Sigmoid colon (tissue), 7 donors: ENCODE data around the gene VSTM2L. TPM values are rescaled to one million over a fixed set of nuclear protein-coding genes. Genes with fewer than 3 reads are reported as not detected.

Experiments used
- DNase-seq: peaks from one replicate; pipeline ENCODE4 v3.0.0-alpha.2; 2019
- H3K27ac ChIP-seq, 4 donors: fragments of 200-600 bp; sonication (generic); one replicate each; pipeline ENCODE4 v1.5.1; 2016 to 2019; ENCODE audit warnings: mild to moderate bottlenecking in 1 of 4
- H3K27me3 ChIP-seq, 3 donors: fragments of 200-600 bp; sonication (generic); one replicate each; pipeline ENCODE4 v1.5.1; 2019; ENCODE audit warnings: mild to moderate bottlenecking in 1 of 3
- H3K36me3 ChIP-seq, 4 donors: fragments of 200-600 bp; sonication (generic); one replicate each; pipeline ENCODE4 v1.5.1; 2016 to 2019
- H3K4me1 ChIP-seq, 4 donors: fragments of 200-600 bp; sonication (generic); one replicate each; pipeline ENCODE4 v1.5.1; 2017 to 2019
- H3K4me3 ChIP-seq, 4 donors: fragments of 200-600 bp; sonication (generic); one replicate each; pipeline ENCODE4 v1.5.1; 2017 to 2019; ENCODE audit warnings: mild to moderate bottlenecking in 2 of 4, moderate library complexity in 1 of 4
- H3K9me3 ChIP-seq, 4 donors: fragments of 200-600 bp in 3 of 4; sonication (generic) in 3 of 4; one replicate each; pipeline versions ENCODE4 v1.5.1 to v1.6.1; 2013 to 2019
- CTCF ChIP-seq, 4 experiments: fragments of 450-650 bp in 3 of 4; fragments of 200-600 bp in 1 of 4; IDR thresholded peaks; one replicate each; pipeline ENCODE4 v1.5.1; 2016 to 2019; ENCODE audit warnings: antibody characterized with exemption in 4 of 4, mild to moderate bottlenecking in 3 of 4, moderate library complexity in 2 of 4
- EP300 ChIP-seq, 4 donors: sonication (generic); formaldehyde crosslinking; IDR thresholded peaks; one replicate each; pipeline ENCODE4 v1.6.1; 2017; ENCODE audit warnings: antibody characterized with exemption in 4 of 4
- POLR2A ChIP-seq, 2 donors: fragments of 450-650 bp; IDR thresholded peaks; one replicate each; pipeline ENCODE4 v1.6.1; 2016; ENCODE audit warnings: antibody characterized with exemption in 2 of 2, mild to moderate bottlenecking in 2 of 2, moderate library complexity in 2 of 2
- POLR2AphosphoS5 ChIP-seq, 4 donors: sonication (generic); formaldehyde crosslinking; IDR thresholded peaks; one replicate each; pipeline ENCODE4 v1.6.1; 2017; ENCODE audit warnings: antibody characterized with exemption in 4 of 4
- WGBS, 2 donors: extraction: QIAGEN DNeasy Blood & Tissue Kit; methylation state at CpG; one replicate each; pipeline ENCODE4 v1.1.7; 2013; 5-methylcytosine and 5-hydroxymethylcytosine counted together
- intact Hi-C: fragments of 100-400 bp; cut with DNase I; formaldehyde crosslinking; loops from one replicate; pipeline ENCODE4 v1.15.1; 2023
- polyA plus RNA-seq, 3 donors: library from polyadenylated mRNA; stranded (reverse); fragments of 200-250 nt; gene quantifications; one replicate each; pipeline ENCODE4 v1.2.3, GENCODE V29; 2013
- total RNA-seq, 4 donors: library from RNA; depleted of rRNA; stranded (reverse); fragments of >200 nt; gene quantifications; one replicate each; pipeline ENCODE4 v1.1.0, GENCODE V29; 2016
- donor health status: healthy with polysubstance abuse.
- donor health status: Bipolar disorder and iron deficiency.
- donor health status: healthy.

Gene VSTM2L
- total and polyA plus RNA-seq, 7 donors: 1.5 to 3.4 (median 2.5) TPM; not detected in 2

- Histone ChIP-seq H3K9me3 (no peaks in the 10 kb centered on the region), H3K4me1 (no peaks in the 10 kb centered on the region), H3K36me3 (no peaks in the 10 kb centered on the region), H3K27ac (no peak overlapping the region), H3K4me3 (no peak overlapping the region), H3K27me3 (no peaks in the 10 kb centered on the region)
- intact Hi-C loops: no loop called here
- 78 to 89% methylated on average over 15 of the region's 15 CpGs for WGBS, 2 donors
- no peak for DNase-seq
- TF ChIP-seq EP300 (IDR thresholded peaks at IDR 0.05) (no peak), POLR2AphosphoS5 (IDR thresholded peaks at IDR 0.05) (no peak), CTCF (IDR thresholded peaks at IDR 0.05) (no peak), POLR2A (IDR thresholded peaks at IDR 0.05) (no peak)
Observed at GRCh38 chr20:37933786-37934633, 31.1 kb downstream of the VSTM2L start.

GRCh38 chr20:37934634-37935375, 31.9 kb downstream of the VSTM2L start:
- TF ChIP-seq EP300 (IDR thresholded peaks at IDR 0.05): no peak
- TF ChIP-seq CTCF (IDR thresholded peaks at IDR 0.05): no peak
- no peak for TF ChIP-seq POLR2A (IDR thresholded peaks at IDR 0.05)
- TF ChIP-seq POLR2AphosphoS5 (IDR thresholded peaks at IDR 0.05): no peak
- intact Hi-C loops: no loop called here
- DNase-seq: no peak
- no peaks in the 10 kb centered on the region for H3K27me3 ChIP-seq
- no peak overlapping the region for H3K27ac ChIP-seq
- H3K9me3 ChIP-seq: no peaks in the 10 kb centered on the region
- H3K36me3 ChIP-seq: no peaks in the 10 kb centered on the region
- H3K4me3 ChIP-seq: no peak overlapping the region
- 82 to 89% methylated on average over 14 of the region's 14 CpGs for WGBS, 2 donors
- H3K4me1 ChIP-seq: no peaks in the 10 kb centered on the region

- Histone ChIP-seq H3K27me3 (no peaks in the 10 kb centered on the region), H3K36me3 (no peaks in the 10 kb centered on the region), H3K4me3 (no peak overlapping the region), H3K9me3 (no peaks in the 10 kb centered on the region), H3K27ac (no peak overlapping the region), H3K4me1 (no peaks in the 10 kb centered on the region)
- intact Hi-C loops: no loop called here
- TF ChIP-seq EP300 (IDR thresholded peaks at IDR 0.05) (no peak), POLR2A (IDR thresholded peaks at IDR 0.05) (no peak), POLR2AphosphoS5 (IDR thresholded peaks at IDR 0.05) (no peak), CTCF (IDR thresholded peaks at IDR 0.05) (no peak)
- peak; percentile 47 for DNase-seq
- 37 to 64% methylated on average over 7 of the region's 7 CpGs for WGBS, 2 donors
Observed at GRCh38 chr20:37935435-37935834, 32.5 kb downstream of the VSTM2L start.

GRCh38 chr20:37936041-37936440, 33.1 kb downstream of the VSTM2L start:
- intact Hi-C loops: no loop called here
- Histone ChIP-seq H3K4me3 (no peak overlapping the region), H3K9me3 (no peaks in the 10 kb centered on the region), H3K27ac (no peak overlapping the region), H3K4me1 (no peaks in the 10 kb centered on the region), H3K27me3 (no peaks in the 10 kb centered on the region), H3K36me3 (no peaks in the 10 kb centered on the region)
- peak; percentile 48 for DNase-seq
- TF ChIP-seq EP300 (IDR thresholded peaks at IDR 0.05): no peak
- no peak for TF ChIP-seq POLR2A (IDR thresholded peaks at IDR 0.05)
- no peak for TF ChIP-seq POLR2AphosphoS5 (IDR thresholded peaks at IDR 0.05)
- TF ChIP-seq CTCF (IDR thresholded peaks at IDR 0.05): no peak
- WGBS, 2 donors: 89 to 93% methylated on average over 10 of the region's 10 CpGs
